HG03558 (cell line): ENCODE data around the gene FOXO1.
A peak's percentile ranks its signal among the peaks of the same experiment; 100 is the strongest.

Experiments
- ATAC-seq: cut with Tn5 transposase; IDR thresholded peaks from one replicate; pipeline ENCODE4 v1.9.1; 2021; ENCODE audit warnings: moderate number of reproducible peaks; ENCODE audit not compliant: unreplicated experiment; ENCODE audit errors: extremely low read depth

Gene FOXO1

GRCh38 chr13:40519637-40520036 lies 146.8 kb downstream of the FOXO1 start:
- no peak for ATAC-seq

- no peak for ATAC-seq
Measured at GRCh38 chr13:40518481-40518882, 148.0 kb downstream of the FOXO1 start.

- peak; percentile 71 for ATAC-seq
Measured at GRCh38 chr13:40517486-40518480, 148.7 kb downstream of the FOXO1 start.

- ATAC-seq, result no peak
Measured at GRCh38 chr13:40515702-40516101, 150.7 kb downstream of the FOXO1 start.

GRCh38 chr13:40514802-40515201 lies 151.6 kb downstream of the FOXO1 start:
- no peak for ATAC-seq

GRCh38 chr13:40509876-40510275 lies 156.6 kb downstream of the FOXO1 start:
- ATAC-seq, result no peak

GRCh38 chr13:40508767-40509342 lies 157.6 kb downstream of the FOXO1 start:
- ATAC-seq, result no peak

- ATAC-seq, result no peak
Measured at GRCh38 chr13:40508127-40508526, 158.3 kb downstream of the FOXO1 start.

GRCh38 chr13:40506592-40507446 lies 159.6 kb downstream of the FOXO1 start:
- no peak for ATAC-seq
